Measurements from ENCODE around the gene MAGI2. TPM values are rescaled to one million over a fixed set of nuclear protein-coding genes. Genes with fewer than 3 reads are reported as not detected.

The MAGI2 gene
- 10 to 100 TPM; 17.9 to 25.5 TPM for total RNA-seq
- polyA plus RNA-seq: 1 to 10 TPM; 3.7 to 5.3 TPM
- long read RNA-seq, donor 1, partial matches to known transcripts: 0 of 23 reads
- long read RNA-seq, donor 1, other reads (novel, unspliced or antisense): 23 of 23 reads
- long read RNA-seq, donor 2, full-length matches to known transcripts: 1 of 42 reads
- long read RNA-seq, donor 2, partial matches to known transcripts: 0 of 42 reads
- long read RNA-seq, donor 2, other reads (novel, unspliced or antisense): 41 of 42 reads

- H3K27me3 ChIP-seq (ENCODE audit: control insufficient read depth in 1 of 2, insufficient read depth in 2 of 2, low read length in 1 of 2): no peaks in the 10 kb centered on the region
- H3K4me3 ChIP-seq (ENCODE audit: low read length in 2 of 2): peak within 1 kb of the TSS; percentile 46 to 85
- ATAC-seq (ENCODE audit: low FRiP score): peak; percentile 95
- H3K9me3 ChIP-seq (ENCODE audit: control insufficient read depth, low read length): no peaks in the 10 kb centered on the region
- intact Hi-C loops (cut with DNase I): loop anchor here in 1 of 2 donors (5.0 kb wide), 1 partner anchor 46 kb away; no protein-coding TSS in a partner anchor
- peaks cover 0 to 3% of the 10 kb centered on the region in 2 donors for H3K4me1 ChIP-seq (ENCODE audit: control insufficient read depth in 1 of 2, insufficient read depth in 2 of 2, low read length in 2 of 2)
- peak; percentile 92 to 95 for DNase-seq
- no peaks in the 10 kb centered on the region for H3K36me3 ChIP-seq (ENCODE audit: control insufficient read depth in 1 of 2, insufficient read depth in 2 of 2, low read length in 1 of 2)
- H3K27ac ChIP-seq (ENCODE audit: low read depth in 1 of 2, low read length in 2 of 2): peak within 1 kb of the TSS; percentile 80 to 88
- WGBS, 2 donors: 1 to 3% methylated on average over 53 to 67 of the region's 67 CpGs
These were observed at the start of gene MAGI2 for GRCh38 chr7:79453558-79454360. TSS of gene MAGI2 (minus strand) at chr7:79453667. CDS start at chr7:79453320, 347 bp downstream.

GRCh38 chr7:79502151-79502550, 48.7 kb upstream of the MAGI2 start:
- no peaks in the 10 kb centered on the region for H3K9me3 ChIP-seq (ENCODE audit: control insufficient read depth, low read length)
- no peaks in the 10 kb centered on the region for H3K27me3 ChIP-seq (ENCODE audit: control insufficient read depth in 1 of 2, insufficient read depth in 2 of 2, low read length in 1 of 2)
- H3K4me1 ChIP-seq (ENCODE audit: control insufficient read depth in 1 of 2, insufficient read depth in 2 of 2, low read length in 2 of 2): no peaks in the 10 kb centered on the region
- 80 to 91% methylated on average over 1 of the region's 1 CpG for WGBS, 2 donors
- H3K4me3 ChIP-seq (ENCODE audit: low read length in 2 of 2): no peak overlapping the region
- no peaks in the 10 kb centered on the region for H3K36me3 ChIP-seq (ENCODE audit: control insufficient read depth in 1 of 2, insufficient read depth in 2 of 2, low read length in 1 of 2)
- ATAC-seq (ENCODE audit: low FRiP score) (no peak), DNase-seq (no peak)
- intact Hi-C loops (cut with DNase I): no loop called here
- no peak overlapping the region for H3K27ac ChIP-seq (ENCODE audit: low read depth in 1 of 2, low read length in 2 of 2)

- DNase-seq: no peak
- H3K9me3 ChIP-seq (ENCODE audit: control insufficient read depth, low read length): no peaks in the 10 kb centered on the region
- no peak for ATAC-seq (ENCODE audit: low FRiP score)
- no peak overlapping the region for H3K4me3 ChIP-seq (ENCODE audit: low read length in 2 of 2)
- H3K36me3 ChIP-seq (ENCODE audit: control insufficient read depth in 1 of 2, insufficient read depth in 2 of 2, low read length in 1 of 2): no peaks in the 10 kb centered on the region
- no peaks in the 10 kb centered on the region for H3K4me1 ChIP-seq (ENCODE audit: control insufficient read depth in 1 of 2, insufficient read depth in 2 of 2, low read length in 2 of 2)
- no peak overlapping the region for H3K27ac ChIP-seq (ENCODE audit: low read depth in 1 of 2, low read length in 2 of 2)
- H3K27me3 ChIP-seq (ENCODE audit: control insufficient read depth in 1 of 2, insufficient read depth in 2 of 2, low read length in 1 of 2): no peaks in the 10 kb centered on the region
- intact Hi-C loops (cut with DNase I): no loop called here
These were observed 47.3 kb upstream of the MAGI2 start for GRCh38 chr7:79500759-79501158.

GRCh38 chr7:79497728-79498127, 44.3 kb upstream of the MAGI2 start:
- H3K36me3 ChIP-seq (ENCODE audit: control insufficient read depth in 1 of 2, insufficient read depth in 2 of 2, low read length in 1 of 2): no peaks in the 10 kb centered on the region
- ATAC-seq (ENCODE audit: low FRiP score): no peak

GRCh38 chr7:79495544-79496272, 42.2 kb upstream of the MAGI2 start:
- no peak for ATAC-seq (ENCODE audit: low FRiP score)
- intact Hi-C loops (cut with DNase I): no loop called here
- Histone ChIP-seq H3K27me3 (ENCODE audit: control insufficient read depth in 1 of 2, insufficient read depth in 2 of 2, low read length in 1 of 2) (no peaks in the 10 kb centered on the region), H3K36me3 (ENCODE audit: control insufficient read depth in 1 of 2, insufficient read depth in 2 of 2, low read length in 1 of 2) (no peaks in the 10 kb centered on the region), H3K27ac (ENCODE audit: low read depth in 1 of 2, low read length in 2 of 2) (no peak overlapping the region), H3K9me3 (ENCODE audit: control insufficient read depth, low read length) (no peaks in the 10 kb centered on the region), H3K4me3 (ENCODE audit: low read length in 2 of 2) (no peak overlapping the region), H3K4me1 (ENCODE audit: control insufficient read depth in 1 of 2, insufficient read depth in 2 of 2, low read length in 2 of 2) (no peaks in the 10 kb centered on the region)
- no peak for DNase-seq
- WGBS, 2 donors: 44 to 52% methylated on average over 6 of the region's 6 CpGs

More at GRCh38 chr7:79497728-79498127, 44.3 kb upstream of the MAGI2 start:
- Histone ChIP-seq H3K9me3 (ENCODE audit: control insufficient read depth, low read length) (no peaks in the 10 kb centered on the region), H3K27ac (ENCODE audit: low read depth in 1 of 2, low read length in 2 of 2) (no peak overlapping the region), H3K27me3 (ENCODE audit: control insufficient read depth in 1 of 2, insufficient read depth in 2 of 2, low read length in 1 of 2) (no peaks in the 10 kb centered on the region), H3K4me3 (ENCODE audit: low read length in 2 of 2) (no peak overlapping the region), H3K4me1 (ENCODE audit: control insufficient read depth in 1 of 2, insufficient read depth in 2 of 2, low read length in 2 of 2) (no peaks in the 10 kb centered on the region)
- DNase-seq: no peak
- intact Hi-C loops (cut with DNase I): no loop called here
- WGBS, 2 donors: 76 to 82% methylated on average over 3 of the region's 3 CpGs

GRCh38 chr7:79494046-79494445, 40.6 kb upstream of the MAGI2 start:
- ATAC-seq (ENCODE audit: low FRiP score): no peak
- intact Hi-C loops (cut with DNase I): no loop called here
- WGBS, 2 donors: 42 to 56% methylated on average over 2 of the region's 2 CpGs
- no peak overlapping the region for H3K4me3 ChIP-seq (ENCODE audit: low read length in 2 of 2)
- DNase-seq: no peak
- no peak overlapping the region for H3K27ac ChIP-seq (ENCODE audit: low read depth in 1 of 2, low read length in 2 of 2)
- no peaks in the 10 kb centered on the region for H3K27me3 ChIP-seq (ENCODE audit: control insufficient read depth in 1 of 2, insufficient read depth in 2 of 2, low read length in 1 of 2)
- no peaks in the 10 kb centered on the region for H3K36me3 ChIP-seq (ENCODE audit: control insufficient read depth in 1 of 2, insufficient read depth in 2 of 2, low read length in 1 of 2)
- H3K9me3 ChIP-seq (ENCODE audit: control insufficient read depth, low read length): no peaks in the 10 kb centered on the region
- no peaks in the 10 kb centered on the region for H3K4me1 ChIP-seq (ENCODE audit: control insufficient read depth in 1 of 2, insufficient read depth in 2 of 2, low read length in 2 of 2)

GRCh38 chr7:79489371-79489770, 35.9 kb upstream of the MAGI2 start:
- H3K36me3 ChIP-seq (ENCODE audit: control insufficient read depth in 1 of 2, insufficient read depth in 2 of 2, low read length in 1 of 2): no peaks in the 10 kb centered on the region
- no peak overlapping the region for H3K27ac ChIP-seq (ENCODE audit: low read depth in 1 of 2, low read length in 2 of 2)
- ATAC-seq (ENCODE audit: low FRiP score) (no peak), DNase-seq (no peak)
- H3K9me3 ChIP-seq (ENCODE audit: control insufficient read depth, low read length): no peaks in the 10 kb centered on the region
- intact Hi-C loops (cut with DNase I): no loop called here
- no peaks in the 10 kb centered on the region for H3K4me1 ChIP-seq (ENCODE audit: control insufficient read depth in 1 of 2, insufficient read depth in 2 of 2, low read length in 2 of 2)
- H3K27me3 ChIP-seq (ENCODE audit: control insufficient read depth in 1 of 2, insufficient read depth in 2 of 2, low read length in 1 of 2): no peaks in the 10 kb centered on the region
- no peak overlapping the region for H3K4me3 ChIP-seq (ENCODE audit: low read length in 2 of 2)

GRCh38 chr7:79478386-79478785, 24.9 kb upstream of the MAGI2 start:
- intact Hi-C loops (cut with DNase I): no loop called here
- DNase-seq (no peak), ATAC-seq (ENCODE audit: low FRiP score) (no peak)
- Histone ChIP-seq H3K4me1 (ENCODE audit: control insufficient read depth in 1 of 2, insufficient read depth in 2 of 2, low read length in 2 of 2) (no peaks in the 10 kb centered on the region), H3K9me3 (ENCODE audit: control insufficient read depth, low read length) (no peaks in the 10 kb centered on the region), H3K27me3 (ENCODE audit: control insufficient read depth in 1 of 2, insufficient read depth in 2 of 2, low read length in 1 of 2) (no peaks in the 10 kb centered on the region), H3K36me3 (ENCODE audit: control insufficient read depth in 1 of 2, insufficient read depth in 2 of 2, low read length in 1 of 2) (no peaks in the 10 kb centered on the region), H3K27ac (ENCODE audit: low read depth in 1 of 2, low read length in 2 of 2) (no peak overlapping the region), H3K4me3 (ENCODE audit: low read length in 2 of 2) (no peak overlapping the region)
- whole genome bisulfite sequencing, 2 donors: 92% methylated on average over 3 of the region's 3 CpGs
